HepG2 (cell line): ENCODE data around the gene GOLGA8B. TPM values are rescaled to one million over a fixed set of nuclear protein-coding genes. Genes with fewer than 3 reads are reported as not detected.

Experiments used
- AKNA ChIP-seq: sonication (generic); formaldehyde crosslinking; IDR thresholded peaks from 2 replicates; pipeline ENCODE4 v1.4.0; 2020; ENCODE audit warnings: missing genetic modification reagents, borderline replicate concordance
- ATF1 ChIP-seq: IDR thresholded peaks from 2 replicates; pipeline ENCODE4 v1.6.1; 2016; ENCODE audit warnings: mild to moderate bottlenecking, control low read depth
- ATF7-NPFF ChIP-seq: sonication (generic); formaldehyde crosslinking; IDR thresholded peaks from 2 replicates; pipeline ENCODE4 v1.8.1; 2023; ENCODE audit warnings: mild to moderate bottlenecking, low read depth, missing genetic modification reagents, moderate library complexity
- FOXA3 ChIP-seq: IDR thresholded peaks from 2 replicates; pipeline ENCODE4 v1.6.1; 2016; ENCODE audit warnings: missing genetic modification reagents, missing compliant biosample characterization
- HES4 ChIP-seq: sonication (generic); formaldehyde crosslinking; IDR thresholded peaks from 2 replicates; pipeline ENCODE4 v1.9.0; 2021; ENCODE audit warnings: mild to moderate bottlenecking, missing genetic modification reagents, borderline replicate concordance
- HMG20B ChIP-seq: conservative IDR thresholded peaks from 2 replicates; pipeline ENCODE4 v1.6.1; 2016; ENCODE audit warnings: missing genetic modification reagents, missing compliant biosample characterization
- HOXA9 ChIP-seq: sonication (generic); formaldehyde crosslinking; IDR thresholded peaks from 2 replicates; pipeline ENCODE4 v1.8.1; 2022; ENCODE audit warnings: missing genetic modification reagents, mild to moderate bottlenecking, moderate library complexity, borderline replicate concordance
- KDM5B ChIP-seq: sonication (generic); formaldehyde crosslinking; IDR thresholded peaks from 2 replicates; pipeline ENCODE4 v1.4.0; 2020; ENCODE audit warnings: missing genetic modification reagents, mild to moderate bottlenecking, borderline replicate concordance
- KDM6A ChIP-seq: IDR thresholded peaks from 2 replicates; pipeline ENCODE4 v1.6.1; 2016; ENCODE audit warnings: low read depth
- KLF6 ChIP-seq: IDR thresholded peaks from 2 replicates; pipeline ENCODE4 v1.8.0; 2016; ENCODE audit warnings: missing biosample characterization, missing genetic modification reagents
- KMT2B ChIP-seq: IDR thresholded peaks from 2 replicates; pipeline ENCODE4 v1.6.1; 2016; ENCODE audit warnings: missing genetic modification reagents, missing compliant biosample characterization
- TBP ChIP-seq: sonication (generic); formaldehyde crosslinking; IDR thresholded peaks from 2 replicates; pipeline ENCODE4 v1.5.0; 2020; ENCODE audit warnings: missing genetic modification reagents
- THAP7 ChIP-seq: sonication (generic); formaldehyde crosslinking; IDR thresholded peaks from 2 replicates; pipeline ENCODE4 v1.8.1; 2023; ENCODE audit warnings: mild to moderate bottlenecking, missing genetic modification reagents
- ZBTB49 ChIP-seq: sonication (generic); formaldehyde crosslinking; IDR thresholded peaks from 2 replicates; pipeline ENCODE4 v1.4.0; 2020; ENCODE audit warnings: missing genetic modification reagents, borderline replicate concordance
- ZNF20 ChIP-seq: sonication (generic); formaldehyde crosslinking; IDR thresholded peaks from 2 replicates; pipeline ENCODE4 v1.4.0; 2020; ENCODE audit warnings: mild to moderate bottlenecking, moderate library complexity, missing genetic modification reagents
- ZNF280B ChIP-seq: sonication (generic); formaldehyde crosslinking; IDR thresholded peaks from 2 replicates; pipeline ENCODE4 v1.5.0; 2020; ENCODE audit warnings: missing genetic modification reagents, mild to moderate bottlenecking, borderline replicate concordance
- ZNF354B ChIP-seq: sonication (generic); formaldehyde crosslinking; IDR thresholded peaks from 2 replicates; pipeline ENCODE4 v1.8.0; 2022; ENCODE audit warnings: mild to moderate bottlenecking, missing genetic modification reagents
- ZNF577 ChIP-seq: sonication (generic); formaldehyde crosslinking; IDR thresholded peaks from 2 replicates; pipeline ENCODE4 v1.4.0; 2020; ENCODE audit warnings: mild to moderate bottlenecking, low read depth, missing genetic modification reagents, borderline replicate concordance
- ZNF724P ChIP-seq: sonication (generic); formaldehyde crosslinking; IDR thresholded peaks from 2 replicates; pipeline ENCODE4 v1.8.0; 2022; ENCODE audit warnings: missing genetic modification reagents, borderline replicate concordance
- ZNF891 ChIP-seq: sonication (generic); formaldehyde crosslinking; IDR thresholded peaks from 2 replicates; pipeline ENCODE4 v1.5.0; 2020; ENCODE audit warnings: mild to moderate bottlenecking, missing genetic modification reagents
- polyA plus RNA-seq, 8 experiments: library from polyadenylated mRNA; depleted of rRNA in 3 of 8; stranded (reverse) in 7 of 8; unstranded in 1 of 8; fragments of >200 nt; fragmentation: Illumina TruSeq in 4 of 8; extraction: Trizol in 4 of 8; gene quantifications; 2 replicates each; pipeline versions ENCODE4 v1.2.1 to v1.2.3, GENCODE V29; 2011 to 2016; ENCODE audit warnings: low read depth in 4 of 8, missing spikeins in 1 of 8, mixed read lengths in 1 of 8; ENCODE audit not compliant: insufficient read depth in 1 of 8
- total RNA-seq, 5 experiments: library from RNA; depleted of rRNA; stranded (reverse); fragments of >200 nt; fragmentation: Illumina TruSeq; extraction: Trizol; gene quantifications; 2 replicates each; pipeline ENCODE4 v1.2.3, GENCODE V29; 2016; ENCODE audit warnings: low read depth in 1 of 5

The GOLGA8B gene
- total and polyA plus RNA-seq, 2 of the 13 experiments (the other 11 are each of a cell fraction or from before 2014, with no cell fraction given): 38.8 to 89.0 TPM

- no peak for TF ChIP-seq AKNA (CRISPR knock-in tag)
- TF ChIP-seq HMG20B (CRISPR knock-in tag): no peak
- no peak for TF ChIP-seq KLF6 (CRISPR knock-in tag)
- no peak for TF ChIP-seq ZNF724P (CRISPR knock-in tag)
- no peak for TF ChIP-seq ZNF891 (CRISPR knock-in tag)
- no peak for TF ChIP-seq FOXA3 (CRISPR knock-in tag)
- TF ChIP-seq ZNF354B (CRISPR knock-in tag): no peak
- no peak for TF ChIP-seq KDM5B (CRISPR knock-in tag)
- no peak for TF ChIP-seq ATF7-NPFF
- TF ChIP-seq KMT2B (CRISPR knock-in tag): no peak
- no peak for TF ChIP-seq ZBTB49
- no peak for TF ChIP-seq ATF1 (CRISPR knock-in tag)
- TF ChIP-seq THAP7 (CRISPR knock-in tag): no peak
- no peak for TF ChIP-seq ZNF280B
- no peak for TF ChIP-seq KDM6A (CRISPR knock-in tag)
- no peak for TF ChIP-seq HOXA9 (CRISPR knock-in tag)
- no peak for TF ChIP-seq TBP (CRISPR knock-in tag)
- TF ChIP-seq HES4 (CRISPR knock-in tag): no peak
- TF ChIP-seq ZNF577 (CRISPR knock-in tag): no peak
- TF ChIP-seq ZNF20 (CRISPR knock-in tag): no peak
Observed at GRCh38 chr15:34582461-34583371, 735 bp downstream of the GOLGA8B start (continued).
